GM19324 (cell line): ENCODE measurements around the gene EXOC3.

Source experiments
- ATAC-seq: cut with Tn5 transposase; IDR thresholded peaks from one replicate; pipeline ENCODE4 v1.9.1; 2021; ENCODE audit warnings: mild to moderate bottlenecking, moderate library complexity; ENCODE audit not compliant: unreplicated experiment, low FRiP score

Gene EXOC3

DNA sequence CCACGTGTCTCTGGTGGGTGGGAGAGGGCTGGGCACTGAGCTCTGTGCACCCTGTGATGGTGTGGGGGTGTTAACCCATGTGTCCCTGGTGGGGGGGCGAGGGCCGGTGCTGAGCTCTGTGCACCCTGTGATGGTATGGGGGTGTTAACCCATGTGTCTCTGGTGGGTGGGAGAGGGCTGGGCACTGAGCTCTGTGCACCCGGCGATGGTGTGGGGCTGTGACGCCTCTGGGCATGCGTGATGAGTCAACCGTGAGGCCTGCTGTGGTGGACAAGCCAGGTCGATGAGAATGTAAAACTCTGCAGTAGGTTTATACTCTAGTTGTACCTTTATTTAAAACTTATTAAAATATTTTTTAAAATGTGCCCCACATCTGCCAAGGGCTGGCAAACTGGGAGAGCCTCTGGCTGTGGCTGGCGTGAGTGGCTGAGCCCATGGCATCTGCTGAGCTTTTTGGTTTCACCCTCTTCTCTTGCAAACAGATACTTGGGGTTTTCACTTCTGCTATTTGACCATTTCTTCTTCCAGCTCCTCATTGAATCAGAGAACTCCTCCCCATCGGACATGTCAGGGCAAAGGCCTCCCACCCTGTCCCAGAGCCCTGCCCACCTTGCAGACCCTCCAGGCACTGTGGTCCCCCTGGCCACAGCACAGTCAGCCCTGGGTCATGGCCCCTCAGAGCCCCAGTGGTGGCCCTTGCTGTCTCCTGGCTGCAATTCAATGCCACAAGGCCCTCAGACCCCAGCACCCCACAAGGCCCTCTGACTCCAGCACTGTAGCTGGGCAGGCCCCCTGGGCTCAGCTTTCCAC lies 18.5 kb upstream of the EXOC3 start:
- ATAC-seq, result peak; percentile 79

DNA sequence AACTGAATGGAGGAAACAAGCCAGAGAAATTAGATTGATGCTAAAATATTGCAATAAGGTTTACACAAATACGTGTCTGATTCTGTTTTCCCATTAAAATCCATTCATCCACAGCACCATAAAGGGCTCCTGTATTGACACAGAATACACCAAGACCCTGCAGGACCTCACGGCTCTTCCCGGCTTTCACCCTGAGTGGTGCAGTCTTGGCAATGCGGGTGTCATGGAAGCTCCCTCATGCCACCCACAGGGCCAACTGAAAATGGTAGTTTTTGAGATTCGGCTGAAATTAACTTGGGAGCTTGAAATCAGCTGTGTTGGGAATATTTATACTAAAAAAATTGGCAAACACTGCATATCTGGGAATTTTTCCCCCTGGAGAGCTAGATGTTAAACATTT lies 17.3 kb upstream of the EXOC3 start:
- ATAC-seq, result no peak

DNA sequence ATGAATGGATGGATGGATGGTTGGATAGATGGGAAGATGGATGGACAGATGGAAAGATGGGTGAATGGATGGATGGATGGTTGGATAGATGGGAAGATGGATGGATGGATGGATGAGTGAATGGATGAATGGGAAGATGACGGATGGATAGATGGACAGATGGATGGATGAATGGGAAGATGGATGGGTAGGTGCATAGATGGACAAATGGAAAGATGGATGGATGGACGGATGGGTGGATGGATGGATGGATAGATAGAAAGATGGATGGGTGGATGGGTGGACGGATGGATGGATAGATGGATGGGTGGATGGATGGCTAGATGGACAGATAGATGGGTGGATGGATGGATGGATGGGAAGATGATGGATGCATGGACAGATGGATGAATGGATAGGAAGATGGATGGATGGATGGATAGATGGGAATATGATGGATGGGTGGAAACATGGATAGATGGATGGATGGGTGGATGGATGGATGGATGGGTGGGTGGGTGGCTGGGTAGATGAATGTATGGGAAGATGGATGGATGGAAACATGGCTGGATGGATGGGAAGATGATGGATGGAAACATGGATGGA lies 16.5 kb upstream of the EXOC3 start:
- no peak for ATAC-seq

DNA sequence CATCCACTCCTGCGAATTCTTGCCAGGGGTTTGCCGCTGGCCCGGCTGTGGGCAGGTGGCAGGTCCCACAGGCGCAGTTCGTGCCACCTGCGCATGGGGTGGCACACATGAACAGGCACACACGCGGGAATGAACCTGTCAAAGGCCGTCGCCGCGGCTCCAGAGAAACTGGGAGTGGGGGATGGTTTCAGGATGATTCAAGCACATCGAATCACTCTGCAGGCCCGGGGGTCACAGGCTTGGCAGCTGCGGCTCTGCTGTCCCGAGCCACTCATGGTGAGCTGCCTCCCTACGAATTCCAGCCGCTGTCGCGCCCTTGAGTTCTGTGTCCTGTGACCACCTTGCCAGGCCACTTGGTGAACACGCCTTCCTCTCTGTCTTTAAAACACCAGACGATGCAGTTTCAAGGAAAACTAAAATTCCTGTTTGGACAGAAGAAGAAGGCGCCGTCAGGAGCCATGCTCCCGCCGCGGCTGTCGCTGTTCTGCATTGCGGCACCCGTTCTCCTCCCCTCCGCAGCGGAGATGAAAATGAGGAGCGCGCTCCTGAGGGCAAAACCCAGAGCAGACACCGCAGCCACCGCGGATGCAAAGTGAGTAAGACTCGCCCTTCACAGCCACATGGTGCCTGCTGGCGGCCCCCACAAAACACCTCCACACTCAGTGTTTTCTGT lies 15.4 kb upstream of the EXOC3 start:
- no peak for ATAC-seq

DNA sequence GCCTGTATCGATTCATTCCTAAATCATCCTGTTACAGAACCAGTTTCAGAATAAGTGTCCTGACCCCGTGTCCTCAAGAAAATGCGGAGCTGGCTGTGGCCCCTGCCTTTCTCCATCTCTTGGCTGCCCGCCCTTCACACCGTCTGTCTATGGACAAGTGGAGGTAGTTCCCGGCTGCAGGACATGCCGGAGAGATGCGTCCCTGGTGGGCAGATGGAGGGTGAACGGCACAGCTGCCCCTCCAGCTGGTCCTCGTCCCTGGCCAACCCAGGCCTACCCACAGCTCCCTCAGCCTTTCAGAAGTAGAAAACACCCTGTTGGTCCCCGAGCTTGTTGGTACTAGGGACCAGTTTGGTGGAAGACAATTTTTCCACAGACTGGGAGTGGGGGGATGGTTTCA lies 14.8 kb upstream of the EXOC3 start:
- ATAC-seq, result no peak

DNA sequence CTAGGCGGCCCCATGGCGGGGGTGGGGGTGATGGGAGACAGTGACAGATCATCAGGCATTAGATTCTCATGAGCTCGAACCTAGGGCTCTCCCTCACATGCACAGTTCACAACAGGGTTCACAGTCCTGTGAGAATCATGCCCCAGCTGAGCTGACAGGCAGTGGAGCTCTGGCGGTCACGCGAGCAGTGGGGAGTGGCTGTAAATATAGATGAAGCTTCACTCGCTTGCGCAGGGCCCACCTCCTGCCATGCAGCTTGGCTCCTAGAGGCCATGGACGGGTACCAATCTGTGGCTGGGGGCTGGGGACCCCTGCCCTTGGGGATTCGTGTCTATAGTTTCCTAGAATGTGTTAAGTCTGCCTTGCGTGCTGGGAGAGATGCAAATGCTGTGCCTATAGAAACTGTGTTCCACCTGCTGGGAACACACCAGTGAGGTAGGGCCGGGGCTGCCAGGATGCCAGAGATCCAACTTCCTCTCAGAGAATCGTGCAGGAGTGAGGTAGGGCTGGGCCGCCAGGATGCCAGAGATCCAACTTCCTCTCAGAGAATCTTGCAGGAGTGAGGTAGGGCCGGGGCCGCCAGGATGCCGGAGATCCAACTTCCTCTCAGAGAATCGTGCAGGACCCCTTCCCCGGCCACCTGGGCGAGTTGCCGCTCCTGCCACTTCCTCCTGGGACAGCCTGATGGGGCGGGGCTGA lies 14.1 kb upstream of the EXOC3 start:
- no peak for ATAC-seq

DNA sequence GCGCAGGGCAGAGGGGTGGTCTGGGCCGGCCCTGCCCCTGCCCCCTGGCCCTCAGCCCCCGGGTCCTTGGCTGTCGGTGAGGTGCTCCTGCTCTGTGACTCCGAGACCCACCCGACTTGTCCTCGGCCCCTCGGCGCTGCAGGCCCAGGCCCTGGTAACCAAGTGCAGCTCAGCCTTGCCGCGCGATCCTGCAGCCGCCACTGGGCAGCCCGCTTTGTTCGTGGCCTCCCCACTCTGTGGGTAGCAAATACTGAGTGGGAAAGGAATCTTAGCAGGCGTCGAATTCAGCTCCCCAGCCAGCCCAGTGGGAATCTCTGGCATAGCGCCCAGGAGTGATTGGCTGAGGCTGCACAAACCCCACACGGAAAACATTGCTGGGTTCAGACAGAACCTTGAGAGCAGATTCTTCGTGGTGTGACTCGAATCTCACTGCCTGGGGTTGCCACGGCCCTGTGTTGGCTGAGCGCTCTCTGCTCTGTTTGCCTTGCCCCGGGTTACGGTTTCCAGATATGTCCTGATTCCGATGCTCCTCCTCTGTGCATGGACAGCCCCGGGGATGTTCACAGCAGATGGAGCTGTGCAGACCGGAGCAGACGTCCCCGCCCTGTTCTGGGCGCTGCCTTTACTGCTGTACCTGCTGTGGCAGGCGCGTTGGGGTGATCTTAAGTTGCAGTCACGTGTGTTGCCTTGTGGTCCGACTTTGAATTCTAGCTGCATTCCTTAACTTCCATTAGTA lies 13.4 kb upstream of the EXOC3 start:
- no peak for ATAC-seq

DNA sequence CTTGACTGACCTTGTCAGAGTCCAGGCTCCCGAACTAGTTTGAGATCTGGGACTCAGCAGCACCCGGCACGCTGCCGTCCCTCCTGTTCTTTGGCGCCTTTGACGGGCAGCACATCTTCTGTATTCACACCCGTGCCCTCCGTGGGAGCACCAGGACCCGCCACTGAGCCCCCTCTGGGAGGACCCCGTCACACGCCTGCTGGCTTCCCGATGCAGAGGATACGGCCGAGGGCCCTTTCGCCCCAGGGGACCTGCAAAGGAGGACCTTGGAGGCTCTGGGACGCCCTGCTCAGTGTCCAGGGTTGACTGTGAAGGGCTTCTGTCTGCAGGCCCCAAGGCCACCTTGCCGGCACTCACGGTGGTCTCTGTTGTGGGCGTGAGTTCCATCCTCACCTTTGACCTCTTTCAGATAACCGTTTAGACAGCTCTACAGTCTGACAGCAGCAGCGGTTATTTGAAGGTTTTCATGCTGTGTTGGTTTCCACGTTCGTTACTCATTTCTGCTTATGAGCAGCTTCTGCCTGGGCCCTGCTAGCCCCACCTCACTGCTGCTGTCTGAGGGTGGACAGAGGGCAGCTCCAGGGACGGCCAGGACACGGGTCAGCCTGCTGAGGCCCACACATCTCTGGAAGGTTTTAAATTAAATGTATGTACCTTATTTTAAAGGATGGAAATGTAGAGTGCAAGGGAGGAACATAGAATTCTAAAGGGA lies 12.6 kb upstream of the EXOC3 start:
- no peak for ATAC-seq

DNA sequence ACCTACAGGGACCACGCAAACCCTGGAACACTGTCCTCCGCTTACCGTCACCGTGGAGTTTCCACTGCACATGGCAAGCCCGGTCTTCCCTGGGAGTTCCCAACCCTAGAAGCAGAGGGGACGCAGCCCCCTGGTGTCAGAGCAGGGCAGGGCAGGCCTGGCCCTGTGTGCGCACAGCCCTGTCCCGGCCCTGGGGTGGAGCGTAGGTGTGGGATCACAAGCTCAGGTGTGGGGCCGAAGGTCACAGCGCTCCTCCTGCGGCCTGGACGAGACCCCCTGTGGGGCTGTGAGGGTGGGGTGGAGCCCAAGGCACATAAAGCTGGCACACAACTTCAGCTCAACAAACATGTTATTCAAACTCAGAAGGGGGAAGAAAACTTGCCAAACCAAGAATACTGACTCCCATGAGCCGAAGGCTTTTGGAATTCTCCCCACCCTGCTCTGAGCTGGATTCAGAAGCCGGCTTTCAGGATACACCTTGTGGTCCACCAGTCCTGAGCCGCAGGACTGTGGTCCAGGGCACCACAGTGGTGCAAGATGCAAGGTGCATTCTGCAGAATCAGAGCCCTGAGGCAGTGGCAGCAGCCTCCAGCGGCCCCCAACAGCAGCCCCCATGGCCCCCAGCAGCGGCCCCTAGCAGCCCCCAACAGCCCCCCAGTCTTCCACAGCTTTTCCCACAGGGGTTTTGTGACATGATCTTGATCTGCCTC lies 11.8 kb upstream of the EXOC3 start:
- ATAC-seq, result no peak

DNA sequence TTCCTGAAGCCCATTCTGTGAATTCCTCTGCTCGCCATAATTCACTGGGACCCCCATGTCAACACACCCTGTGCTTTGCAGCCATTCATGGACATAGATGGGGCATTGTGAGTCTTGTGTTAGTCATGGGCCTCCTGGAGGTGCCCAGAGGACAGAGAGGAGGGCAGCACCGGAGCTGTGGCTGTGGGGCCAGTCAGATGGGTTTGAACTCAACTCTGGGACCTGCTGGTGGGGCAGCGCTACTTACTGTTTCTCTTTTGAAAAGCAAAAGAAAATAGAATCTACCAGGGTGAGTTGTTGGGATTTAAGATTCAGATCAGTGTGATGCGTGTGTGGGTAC lies 11.3 kb upstream of the EXOC3 start:
- no peak for ATAC-seq

DNA sequence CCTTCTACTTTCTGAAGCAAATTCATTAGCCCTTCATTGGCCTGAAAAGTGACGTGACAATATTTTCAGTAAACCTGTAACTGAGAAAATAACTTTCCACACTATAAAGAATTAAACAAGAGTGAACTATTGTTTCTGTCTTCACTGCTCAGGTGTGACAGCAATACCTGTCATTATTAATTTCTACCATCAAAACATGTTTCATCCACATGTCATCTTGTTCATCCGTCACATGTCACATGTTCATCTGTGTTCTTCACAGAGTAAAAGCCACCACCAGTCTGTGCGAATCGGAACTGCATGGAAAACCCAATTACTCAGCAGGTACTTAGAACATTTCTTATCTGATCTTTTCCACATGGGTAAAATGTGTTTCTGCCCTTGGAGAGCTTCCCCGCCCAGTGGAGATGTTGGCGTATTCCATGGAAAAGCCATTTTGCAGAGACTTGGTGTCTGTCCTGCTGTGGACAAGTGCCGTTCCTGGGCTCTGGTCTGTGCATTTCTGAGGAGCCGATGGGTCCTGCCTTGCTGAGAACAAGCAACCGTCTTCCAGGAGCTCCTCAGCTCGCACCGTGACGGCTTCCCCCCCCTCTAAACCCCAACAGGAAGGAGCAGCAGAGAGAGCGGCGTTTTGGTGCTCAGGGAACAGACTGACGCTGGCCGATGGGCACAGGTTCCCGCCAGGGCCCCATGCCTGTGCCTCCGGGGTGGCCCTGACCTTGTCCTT lies 10.6 kb upstream of the EXOC3 start:
- ATAC-seq, result no peak

DNA sequence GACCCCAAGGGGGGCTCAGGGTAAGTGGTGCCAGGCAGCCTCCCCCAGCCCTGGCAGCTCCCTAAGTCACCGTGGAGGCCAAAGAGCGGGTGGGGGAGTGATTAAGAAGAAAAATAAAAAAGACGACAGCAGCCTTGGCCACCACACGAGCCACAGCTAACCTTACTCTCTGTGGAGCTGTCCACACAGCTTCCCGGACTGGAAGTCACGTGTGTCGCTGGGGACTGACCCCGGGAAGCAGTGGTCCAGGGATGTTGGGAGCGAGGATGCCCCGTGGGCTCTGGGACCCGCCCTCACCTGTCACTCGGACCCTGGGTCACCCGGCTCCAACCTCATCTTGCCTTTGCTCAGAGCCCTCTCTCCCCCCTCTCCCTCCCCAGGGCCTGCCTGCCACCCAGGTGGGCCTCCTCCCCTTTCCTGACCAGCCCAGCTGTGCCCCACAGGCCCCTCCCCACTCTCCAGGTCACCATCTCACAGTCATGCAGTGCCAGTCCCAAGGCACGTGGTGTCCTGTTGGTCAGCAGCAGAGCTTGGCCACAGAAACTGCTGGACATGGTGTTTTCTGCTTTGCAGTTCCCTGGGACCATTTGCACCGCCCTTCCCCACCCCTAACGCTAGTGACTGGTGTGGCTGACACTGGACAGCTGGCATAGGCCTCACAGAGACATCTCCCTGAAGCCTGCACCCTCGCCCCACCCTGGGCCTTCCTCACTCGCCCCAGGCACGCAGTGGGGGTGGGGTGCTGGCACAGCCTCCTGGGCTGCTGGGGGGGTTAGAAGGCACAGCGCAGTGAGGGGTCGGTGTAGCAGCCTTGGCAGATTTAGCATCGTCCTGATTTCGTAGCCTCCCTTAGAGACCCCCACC lies 9.8 kb upstream of the EXOC3 start:
- no peak for ATAC-seq

DNA sequence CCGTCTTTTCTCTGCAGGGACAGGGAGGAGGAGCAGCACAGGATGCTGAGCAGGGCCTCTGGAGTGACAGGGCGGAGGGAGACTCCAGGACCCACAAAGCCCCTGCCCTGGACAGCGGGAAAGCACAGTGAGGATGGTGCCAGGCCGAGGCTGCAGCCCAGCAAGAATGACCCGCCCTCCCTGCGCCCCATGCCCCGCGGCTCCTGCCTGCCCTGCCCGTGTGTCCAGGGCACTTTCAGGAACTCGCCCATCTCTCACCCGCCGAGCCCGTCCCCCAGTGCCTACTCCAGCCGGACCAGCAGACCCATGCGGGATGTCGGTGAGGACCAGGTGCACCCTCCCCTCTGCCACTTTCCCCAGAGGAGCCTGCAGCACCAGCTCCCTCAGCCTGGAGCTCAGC lies 9.1 kb upstream of the EXOC3 start:
- ATAC-seq, result no peak

DNA sequence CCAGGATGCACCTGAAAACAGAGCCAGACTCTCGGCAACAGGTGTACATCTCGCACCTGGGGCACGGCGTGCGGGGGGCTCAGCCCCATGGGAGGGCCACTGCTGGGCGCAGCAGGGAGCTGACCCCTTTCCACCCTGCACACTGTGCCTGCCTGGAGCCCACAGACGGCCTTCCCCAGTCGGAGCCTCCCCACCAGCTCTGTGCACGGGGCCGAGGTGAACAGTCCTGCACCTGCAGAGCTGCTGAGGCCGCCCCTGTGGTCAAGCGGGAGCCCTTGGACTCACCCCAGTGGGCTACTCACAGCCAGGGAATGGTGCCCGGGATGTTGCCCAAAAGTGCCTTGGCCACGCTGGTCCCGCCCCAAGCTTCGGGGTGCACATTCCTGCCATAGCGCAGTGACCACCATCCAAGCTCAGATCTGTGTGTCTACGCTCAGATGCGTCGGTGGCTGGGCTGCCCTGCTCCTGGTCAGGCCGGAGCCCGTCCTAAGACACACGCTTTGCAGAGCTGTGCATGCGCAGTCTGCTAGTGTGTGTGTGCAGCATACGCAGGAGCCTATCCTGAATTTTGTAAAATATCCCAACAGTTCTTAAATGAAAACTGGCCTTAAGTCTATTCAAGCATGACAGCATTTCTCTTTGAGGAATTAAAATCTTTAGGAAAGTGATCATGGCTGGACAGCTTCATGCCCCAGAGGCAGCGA lies 8.4 kb upstream of the EXOC3 start:
- no peak for ATAC-seq

DNA sequence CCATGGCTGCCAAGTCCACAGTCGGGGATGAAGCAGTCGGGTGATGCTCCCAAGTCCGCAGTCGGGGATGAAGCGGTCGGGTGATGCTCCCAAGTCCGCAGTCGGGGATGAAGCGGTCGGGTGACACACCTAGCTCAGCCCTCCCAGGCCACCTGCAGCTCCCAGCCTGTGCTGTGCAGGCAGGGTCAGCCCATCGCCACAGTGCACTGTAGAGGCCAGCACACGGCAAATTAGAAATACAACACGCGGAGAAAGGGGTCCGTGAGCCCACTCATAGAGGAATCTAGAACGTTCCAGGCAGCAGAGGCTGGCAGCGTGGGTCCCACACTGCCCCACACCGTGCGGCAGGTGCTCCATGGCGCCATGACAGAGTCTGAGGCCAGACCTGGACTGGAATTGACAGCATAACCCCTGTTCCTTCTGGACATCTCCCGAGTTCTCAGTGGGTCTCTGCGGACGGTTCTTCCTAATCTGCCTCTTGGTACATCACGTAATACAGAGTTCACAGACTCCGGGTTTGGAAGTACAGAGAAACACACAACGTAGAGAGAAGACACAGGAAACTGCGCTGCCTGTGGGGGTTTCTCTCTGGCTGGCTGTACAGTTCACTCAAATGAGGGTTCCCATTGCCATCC lies 7.7 kb upstream of the EXOC3 start:
- ATAC-seq, result no peak

DNA sequence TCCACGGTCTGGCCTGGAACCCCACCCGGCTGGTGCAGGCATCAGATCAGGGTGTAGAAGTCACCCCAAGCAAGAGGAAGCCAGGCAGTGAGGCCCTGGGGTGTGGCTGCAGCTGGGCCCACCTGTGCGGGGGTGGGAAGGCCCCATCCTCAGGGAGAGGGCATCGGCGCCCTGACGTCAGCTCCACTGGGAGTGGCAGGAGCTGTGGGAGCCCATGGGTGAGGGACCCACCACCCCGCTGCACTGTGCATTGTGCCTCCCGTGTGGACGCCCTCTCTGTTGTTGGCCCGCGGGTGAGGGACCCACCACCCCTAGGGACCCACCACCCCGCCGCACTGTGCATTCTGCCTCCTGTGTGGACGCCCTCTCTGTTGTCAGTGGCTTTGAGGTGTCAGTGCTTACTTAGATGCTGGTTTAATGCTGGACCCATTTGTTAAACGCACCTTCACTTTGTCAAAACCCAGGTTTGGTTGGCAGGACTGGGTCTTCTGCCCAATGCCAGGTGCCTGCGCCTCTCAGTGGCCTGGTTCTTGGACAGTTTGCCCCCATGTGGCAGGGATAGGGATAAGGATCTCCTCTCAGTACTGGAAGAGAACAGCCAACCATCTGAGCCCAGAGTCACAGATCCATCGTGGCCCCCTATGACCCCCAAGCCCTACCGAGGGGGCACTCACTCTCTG lies 6.9 kb upstream of the EXOC3 start:
- no peak for ATAC-seq
